ENCODE data around the gene NWD2.
A peak's percentile ranks its signal among the peaks of the same experiment; 100 is the strongest.
"Not testable (repeated sequence)": the region's sequence is repeated elsewhere in the genome, so short reads cannot be mapped to it uniquely, and the experiment has no call there.

NWD2 gene

DNA sequence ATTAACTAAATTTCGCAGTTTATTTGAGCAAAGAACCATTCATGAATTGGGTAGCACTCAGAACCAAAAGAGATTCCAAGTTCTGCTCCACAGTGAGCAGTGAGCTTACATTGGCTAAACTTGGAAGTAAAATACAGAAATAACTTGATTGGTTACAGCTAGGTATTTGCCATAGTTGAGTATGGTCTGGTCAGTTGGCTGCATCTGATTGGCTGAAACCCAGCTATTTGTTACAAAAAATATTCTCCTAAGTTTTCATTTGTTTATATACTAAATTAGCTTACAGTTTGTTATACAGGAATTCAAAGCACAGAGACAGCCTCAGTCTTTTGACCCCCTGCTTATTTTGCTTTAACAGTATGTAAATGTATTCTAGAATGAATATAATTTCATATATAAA, 226.6 kb downstream of the NWD2 start:
- DNase-seq, result no peak

GRCh38 chr4:37471971-37472370, 227.4 kb downstream of the NWD2 start:
- no peak for DNase-seq

DNA sequence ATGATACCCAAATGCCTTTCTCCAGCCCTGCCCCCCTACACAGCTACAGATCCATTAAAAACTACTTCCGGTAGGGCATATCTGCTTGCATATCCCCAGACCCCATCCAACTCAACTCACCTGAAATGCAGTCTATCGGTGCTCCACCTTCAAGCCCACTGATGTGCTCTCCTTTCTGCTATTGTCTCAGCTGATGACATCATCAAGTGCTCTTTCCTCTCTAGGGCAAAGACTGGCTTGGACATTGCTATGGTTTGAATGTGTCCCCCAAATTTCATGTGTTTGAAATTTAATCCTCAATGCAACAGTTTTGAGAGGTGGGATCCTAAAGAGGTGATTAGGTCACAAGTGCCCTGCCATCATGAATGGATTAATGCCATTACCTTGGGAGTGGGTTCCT, 229.3 kb downstream of the NWD2 start:
- no peak for DNase-seq

GRCh38 chr4:37475087-37475486, 230.5 kb downstream of the NWD2 start:
- DNase-seq, result no peak

- no peak for DNase-seq
These were observed 231.2 kb downstream of the NWD2 start for GRCh38 chr4:37475776-37476175.

- DNase-seq, result no peak
These were observed 231.7 kb downstream of the NWD2 start for GRCh38 chr4:37476256-37476655.

DNA sequence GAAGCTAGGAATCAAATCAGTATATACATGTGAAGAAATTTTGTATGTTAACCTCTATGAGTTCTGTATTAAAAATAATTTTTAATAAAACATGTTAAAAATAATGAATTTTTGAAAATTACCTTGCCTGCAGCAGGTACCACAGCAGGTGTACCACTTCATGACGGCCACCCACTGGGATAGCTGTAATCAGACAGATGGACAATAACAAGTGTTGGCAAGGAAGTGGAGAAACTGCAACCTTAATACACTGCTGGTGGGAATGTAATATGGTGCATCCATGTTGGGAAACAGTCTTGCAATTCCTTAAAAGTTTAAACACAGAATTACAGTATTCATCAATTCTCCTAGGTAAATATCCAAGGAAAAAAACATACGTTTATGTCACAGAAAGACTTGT, 232.1 kb downstream of the NWD2 start:
- no peak for DNase-seq

DNA sequence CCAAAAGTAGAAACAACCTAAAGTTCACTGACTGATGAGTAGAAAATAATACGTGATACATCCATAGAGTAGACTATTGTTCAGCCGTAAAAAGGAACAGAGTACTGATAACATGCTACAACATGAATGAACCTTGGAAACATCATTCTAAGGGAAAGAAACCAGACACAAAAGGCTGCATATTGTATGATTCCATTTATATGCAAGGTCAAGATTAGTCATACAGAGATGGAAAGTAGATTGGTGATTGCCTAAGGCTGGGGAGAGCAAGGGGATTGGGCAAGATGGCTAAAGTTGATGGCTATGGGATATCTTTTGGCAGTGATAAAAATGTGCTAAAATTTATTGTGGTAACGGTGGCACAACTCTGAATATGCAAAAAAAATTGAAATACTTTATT, 232.6 kb downstream of the NWD2 start:
- no peak for DNase-seq

DNA sequence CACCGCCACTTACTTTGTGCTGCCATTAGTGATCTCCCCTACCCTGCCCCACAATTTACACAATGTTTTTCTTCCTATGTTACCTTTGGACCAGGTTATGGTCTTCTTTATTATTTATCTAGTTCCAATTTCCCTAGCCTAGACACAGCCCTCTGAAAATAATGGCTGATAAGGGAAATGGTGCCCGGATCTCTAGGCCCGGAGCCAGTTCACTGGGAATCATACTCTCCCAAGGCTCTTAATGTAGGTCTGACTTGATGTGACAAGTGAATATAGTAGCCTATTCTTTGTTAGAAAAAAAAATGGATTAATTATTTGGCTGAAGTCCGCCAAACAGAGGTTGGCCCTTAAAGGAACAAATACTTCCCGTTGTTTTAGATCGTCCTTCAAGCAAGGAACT, 233.6 kb downstream of the NWD2 start:
- no peak for DNase-seq

GRCh38 chr4:37480509-37480908, 236.0 kb downstream of the NWD2 start:
- no peak for DNase-seq

GRCh38 chr4:37481547-37482122, 237.1 kb downstream of the NWD2 start:
- DNase-seq, result peak in 1 of 2 donors; percentile 7

DNA sequence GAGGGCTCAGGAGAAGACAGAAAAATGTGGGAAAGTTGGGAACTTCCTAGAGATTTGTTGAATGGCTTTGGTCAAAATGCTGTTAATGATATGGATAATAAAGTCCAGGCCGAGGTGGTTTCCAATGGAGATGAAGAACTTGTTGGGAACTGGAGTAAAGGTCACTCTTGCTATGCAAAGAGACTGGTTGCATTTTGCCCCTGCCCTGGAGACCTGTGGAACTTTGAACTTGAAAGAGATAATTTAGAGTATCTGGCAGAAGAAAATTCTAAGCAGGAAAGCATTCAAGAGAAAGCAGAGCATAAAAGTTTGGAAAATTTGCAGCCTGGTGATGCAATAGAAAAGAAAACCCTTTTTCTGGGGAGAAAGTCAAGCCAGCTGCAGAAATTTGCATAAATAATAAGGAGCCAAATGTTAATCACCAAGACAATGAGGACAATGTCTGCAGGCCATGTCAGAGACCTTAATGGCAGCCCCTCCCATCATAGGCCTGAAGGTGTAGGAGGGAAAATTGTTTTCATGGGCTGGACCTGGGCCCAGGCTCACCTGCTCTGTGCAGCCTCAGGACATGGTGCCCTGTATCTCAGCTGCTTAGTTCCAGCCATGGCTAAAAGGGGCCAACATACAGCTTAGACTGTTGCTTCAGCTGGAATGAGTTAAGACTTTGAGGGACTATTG, 237.8 kb downstream of the NWD2 start:
- DNase-seq, result no peak

DNA sequence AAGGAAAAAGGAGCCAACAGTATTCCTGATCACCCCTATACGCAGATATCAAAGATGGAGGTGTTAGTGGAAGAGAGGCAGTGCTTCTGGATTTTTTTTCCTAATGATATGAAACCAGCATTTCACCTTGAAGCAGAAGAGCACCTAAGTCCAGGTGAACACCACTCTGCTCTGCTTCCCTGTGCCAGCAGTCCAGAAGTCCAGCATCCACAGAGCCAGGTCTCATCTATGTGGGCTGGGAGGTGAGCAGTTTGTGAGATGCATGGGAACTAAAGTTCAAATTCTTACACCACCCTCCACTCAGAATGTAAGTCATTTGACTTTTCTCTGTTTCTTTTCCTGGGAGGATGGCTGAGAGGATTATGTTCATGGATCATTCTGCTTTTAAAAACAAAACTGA, 239.1 kb downstream of the NWD2 start:
- no peak for DNase-seq

DNA sequence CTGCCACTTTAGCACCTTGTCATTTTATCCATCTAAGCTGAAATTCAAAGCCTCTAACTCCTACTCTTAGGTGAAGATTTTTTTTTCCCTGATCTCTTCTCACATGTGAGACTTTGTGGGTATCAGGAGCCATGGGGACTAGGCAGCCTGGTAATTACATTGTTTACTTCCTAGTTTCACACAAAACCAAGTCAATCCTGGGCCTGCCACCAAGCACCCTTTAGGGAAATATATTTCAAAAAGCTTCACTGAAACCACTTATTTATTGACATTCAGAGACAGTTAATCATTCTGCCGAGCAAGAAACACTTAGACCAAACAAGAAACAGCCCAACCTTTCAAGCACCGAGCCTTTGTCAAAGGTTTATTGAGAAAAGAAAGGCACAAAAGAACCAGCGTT, 241.6 kb downstream of the NWD2 start:
- DNase-seq, result no peak

GRCh38 chr4:37487668-37488067, 243.1 kb downstream of the NWD2 start:
- no peak for DNase-seq

GRCh38 chr4:37489697-37490096, 245.2 kb downstream of the NWD2 start:
- no peak for DNase-seq

GRCh38 chr4:37490391-37491347, 246.1 kb downstream of the NWD2 start:
- DNase-seq, result no peak

DNA sequence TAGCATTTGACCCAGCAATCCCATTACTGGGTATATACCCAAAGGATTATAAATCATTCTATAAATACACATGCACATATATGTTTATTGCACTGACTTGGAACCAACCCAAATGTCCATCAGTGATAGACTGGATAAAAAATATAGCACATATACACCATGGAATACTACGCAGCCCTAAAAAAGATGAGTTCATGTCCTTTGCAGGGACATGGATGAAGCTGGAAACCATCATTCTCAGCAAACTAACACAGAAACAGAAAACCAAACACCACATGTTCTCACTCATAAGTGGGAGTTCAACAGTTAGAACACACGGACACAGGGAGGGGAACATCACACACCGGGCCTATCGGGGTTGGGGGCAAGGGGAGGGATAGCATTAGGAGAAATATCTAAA, 250.8 kb downstream of the NWD2 start:
- DNase-seq, result not testable (repeated sequence)

All from stimulated activated CD4-positive, alpha-beta T cell treated with anti-CD3 and anti-CD28 coated beads, Interleukin-2, amount 100 ng/mL, for 24 hours (primary cell).